Measurements from ENCODE around the gene MYRF. TPM values are rescaled to one million over a fixed set of nuclear protein-coding genes. Genes with fewer than 3 reads are reported as not detected.

The MYRF gene
- total and polyA plus RNA-seq, 2 of the 4 experiments (the other 2 are of a cell fraction) = 1.6 to 10.7 TPM

DNA sequence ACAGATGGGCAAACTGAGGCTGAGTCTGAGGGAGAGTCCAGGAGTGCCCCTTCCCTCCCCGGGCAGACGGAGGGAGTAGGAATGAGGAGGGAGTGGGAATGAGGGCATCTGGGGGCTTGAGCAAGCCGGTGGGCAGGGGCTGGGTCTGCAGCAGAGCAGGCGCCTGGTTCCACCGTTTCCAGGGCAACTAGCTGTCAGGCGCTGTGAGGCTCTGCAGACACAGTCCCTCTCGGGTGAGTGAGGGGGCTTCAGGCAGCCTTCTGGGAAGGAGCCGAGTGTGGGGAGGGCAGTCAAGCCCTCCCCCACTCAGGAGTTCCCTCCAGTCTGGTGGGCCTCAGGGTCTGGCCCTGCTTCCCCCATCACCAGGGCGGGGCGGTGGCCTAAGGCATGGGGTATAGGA, 20.9 kb downstream of the MYRF start:
- Histone ChIP-seq H3K23ac (ENCODE audit: low read depth, low read length) (no peak overlapping the region), H3K9me1 (ENCODE audit: insufficient read depth, low read length) (no peaks in the 10 kb centered on the region), H3K79me1 (ENCODE audit: low read depth in 1 of 2, low read length in 2 of 2) (no peaks in the 10 kb centered on the region; a peak in 1 of 4 replicates), H4K5ac (ENCODE audit: low read depth, low read length) (no peak overlapping the region), H3K56ac (ENCODE audit: extremely low read depth, insufficient read depth, low read length) (no peak overlapping the region), H3K36me3 (ENCODE audit: control insufficient read depth, insufficient read depth, low read length) (no peaks in the 10 kb centered on the region), H2AFZ (replicated peaks; ENCODE audit: low read length, poor library complexity) (no peak overlapping the region), H3K14ac (replicated peaks; ENCODE audit: low read depth, low read length) (no peak overlapping the region), H2BK5ac (ENCODE audit: low read depth, low read length, poor library complexity, severe bottlenecking) (no peak overlapping the region), H3K4me2 (ENCODE audit: low read depth, low read length) (no peak overlapping the region), H3K4me3 (ENCODE audit: insufficient read depth, low read depth, low read length) (no peak overlapping the region), H3K9ac (ENCODE audit: low read depth, low read length) (no peak overlapping the region), H4K20me1 (ENCODE audit: insufficient read depth, low read length) (no peaks in the 10 kb centered on the region), H3K4ac (ENCODE audit: low read depth, low read length) (no peak overlapping the region), H2AK5ac (ENCODE audit: low read depth, low read length) (no peak overlapping the region), H2BK20ac (ENCODE audit: low read depth, low read length) (no peak overlapping the region), H2BK120ac (ENCODE audit: low read depth, low read length) (no peak overlapping the region), H3K9me3 (ENCODE audit: control insufficient read depth, insufficient read depth, low read length) (no peaks in the 10 kb centered on the region), H3K27me3 (ENCODE audit: control insufficient read depth, insufficient read depth, low read length) (no peaks in the 10 kb centered on the region), H2BK15ac (ENCODE audit: low read depth, low read length) (no peak overlapping the region), H4K8ac (ENCODE audit: low read depth in 2 of 2, low read length in 2 of 2) (no peak overlapping the region), H3K18ac (ENCODE audit: low read depth, low read length) (no peak overlapping the region), H3K27ac (ENCODE audit: insufficient read depth, low read length) (no peak overlapping the region), H2AK9ac (replicated peaks; ENCODE audit: low read depth, low read length, poor library complexity) (no peak overlapping the region), H4K91ac (ENCODE audit: insufficient read depth, low read depth, low read length) (no peak overlapping the region), H3K4me1 (ENCODE audit: control insufficient read depth, insufficient read depth, low read length) (peaks cover 10% of the 10 kb centered on the region)
- DNase-seq (no peak), ATAC-seq (ENCODE audit: low read depth) (no peak)
- no TSS peak for BruUV-seq (replicated peaks)
- WGBS, 2 experiments (ENCODE audit: extremely low coverage in 2 of 2, insufficient read length in 1 of 2) = no CpG with 5 or more reads among the region's 10 CpGs
- dilution Hi-C loops (cut with HindIII; ENCODE audit: low sequenced_read_pairs, unreplicated experiment) = no loop called here
- in situ Hi-C loops (cut with MboI; ENCODE audit: low sequenced_read_pairs) = no loop called here
- ChIA-PET CTCF (no interaction called here), POLR2A (ENCODE audit: unreplicated experiment) (no interaction called here)
- no peak for TF ChIP-seq CHD1 (IDR thresholded peaks at IDR 0.05; ENCODE audit: low read depth, low read length)
- no peak for TF ChIP-seq CEBPB (IDR thresholded peaks at IDR 0.05; ENCODE audit: low read depth, low read length)
- TF ChIP-seq RAD21 (IDR thresholded peaks at IDR 0.05; ENCODE audit: low read length) = no peak
- TF ChIP-seq MXI1 (IDR thresholded peaks at IDR 0.05; ENCODE audit: borderline replicate concordance, low read depth, low read length) = no peak
- TF ChIP-seq FOS (IDR thresholded peaks at IDR 0.05; ENCODE audit: low read depth, low read length) = no peak
- TF ChIP-seq POLR2A (IDR thresholded peaks at IDR 0.05; ENCODE audit: low read depth, low read length) = no peak
- no peak for TF ChIP-seq RCOR1 (IDR thresholded peaks at IDR 0.05; ENCODE audit: insufficient replicate concordance, low read length)
- TF ChIP-seq, protein P1, sequence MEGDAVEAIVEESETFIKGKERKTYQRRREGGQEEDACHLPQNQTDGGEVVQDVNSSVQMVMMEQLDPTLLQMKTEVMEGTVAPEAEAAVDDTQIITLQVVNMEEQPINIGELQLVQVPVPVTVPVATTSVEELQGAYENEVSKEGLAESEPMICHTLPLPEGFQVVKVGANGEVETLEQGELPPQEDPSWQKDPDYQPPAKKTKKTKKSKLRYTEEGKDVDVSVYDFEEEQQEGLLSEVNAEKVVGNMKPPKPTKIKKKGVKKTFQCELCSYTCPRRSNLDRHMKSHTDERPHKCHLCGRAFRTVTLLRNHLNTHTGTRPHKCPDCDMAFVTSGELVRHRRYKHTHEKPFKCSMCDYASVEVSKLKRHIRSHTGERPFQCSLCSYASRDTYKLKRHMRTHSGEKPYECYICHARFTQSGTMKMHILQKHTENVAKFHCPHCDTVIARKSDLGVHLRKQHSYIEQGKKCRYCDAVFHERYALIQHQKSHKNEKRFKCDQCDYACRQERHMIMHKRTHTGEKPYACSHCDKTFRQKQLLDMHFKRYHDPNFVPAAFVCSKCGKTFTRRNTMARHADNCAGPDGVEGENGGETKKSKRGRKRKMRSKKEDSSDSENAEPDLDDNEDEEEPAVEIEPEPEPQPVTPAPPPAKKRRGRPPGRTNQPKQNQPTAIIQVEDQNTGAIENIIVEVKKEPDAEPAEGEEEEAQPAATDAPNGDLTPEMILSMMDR (conservative IDR thresholded peaks at IDR 0.05; ENCODE audit: low read depth, low read length) = no peak
- no peak for TF ChIP-seq RFX5 (IDR thresholded peaks at IDR 0.05; ENCODE audit: low read depth, low read length)
- no peak for TF ChIP-seq NFE2L2 (IDR thresholded peaks at IDR 0.05; ENCODE audit: low read depth, low read length)
- TF ChIP-seq, protein P2, sequence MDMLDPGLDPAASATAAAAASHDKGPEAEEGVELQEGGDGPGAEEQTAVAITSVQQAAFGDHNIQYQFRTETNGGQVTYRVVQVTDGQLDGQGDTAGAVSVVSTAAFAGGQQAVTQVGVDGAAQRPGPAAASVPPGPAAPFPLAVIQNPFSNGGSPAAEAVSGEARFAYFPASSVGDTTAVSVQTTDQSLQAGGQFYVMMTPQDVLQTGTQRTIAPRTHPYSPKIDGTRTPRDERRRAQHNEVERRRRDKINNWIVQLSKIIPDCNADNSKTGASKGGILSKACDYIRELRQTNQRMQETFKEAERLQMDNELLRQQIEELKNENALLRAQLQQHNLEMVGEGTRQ (IDR thresholded peaks at IDR 0.05; ENCODE audit: low read depth, low read length) = no peak
- TF ChIP-seq BHLHE40 (IDR thresholded peaks at IDR 0.05; ENCODE audit: low read depth, low read length) = no peak
- TF ChIP-seq MAZ (IDR thresholded peaks at IDR 0.05; ENCODE audit: borderline replicate concordance, low read depth, low read length) = no peak
- TF ChIP-seq SMC3 (IDR thresholded peaks at IDR 0.05; ENCODE audit: low read depth, low read length) = no peak
- no peak for TF ChIP-seq MAFK (IDR thresholded peaks at IDR 0.05; ENCODE audit: low read depth, low read length)
- intact Hi-C loops (cut with micrococcal nuclease) = no loop called here
